Hindlimb muscle (tissue), 1 donor: ENCODE measurements around the gene STK33. TPM values are rescaled to one million over a fixed set of nuclear protein-coding genes. Genes with fewer than 3 reads are reported as not detected.

Experiments
- DNase-seq: peaks from one replicate; pipeline ENCODE4 v3.0.0-alpha.2; 2013
- polyA plus RNA-seq: library from polyadenylated mRNA; unstranded; fragments of 120-200 nt; gene quantifications from one replicate; pipeline ENCODE4 v1.2.1, GENCODE V29; 2013; ENCODE audit not compliant: insufficient read length

STK33 gene
- polyA plus RNA-seq, 1 donor = 3.0 TPM

- DNase-seq = no peak
Measured at GRCh38 chr11:8408151-8408941, 185.7 kb downstream of the STK33 start.

- DNase-seq = no peak
Measured at GRCh38 chr11:8403310-8403709, 190.7 kb downstream of the STK33 start.

GRCh38 chr11:8392886-8393285 is 201.1 kb downstream of the STK33 start:
- no peak for DNase-seq

GRCh38 chr11:8392166-8392565 is 201.9 kb downstream of the STK33 start:
- DNase-seq = no peak

- no peak for DNase-seq
Measured at GRCh38 chr11:8390851-8391612, 203.0 kb downstream of the STK33 start.

- no peak for DNase-seq
Measured at GRCh38 chr11:8389029-8389996, 204.7 kb downstream of the STK33 start.

- no peak for DNase-seq
Measured at GRCh38 chr11:8387693-8388092, 206.3 kb downstream of the STK33 start.

- DNase-seq = no peak
Measured at GRCh38 chr11:8387141-8387540, 206.9 kb downstream of the STK33 start.

- DNase-seq = no peak
Measured at GRCh38 chr11:8386134-8386864, 207.7 kb downstream of the STK33 start.

GRCh38 chr11:8384199-8384821 is 209.7 kb downstream of the STK33 start:
- DNase-seq = no peak

- no peak for DNase-seq
Measured at GRCh38 chr11:8383627-8384026, 210.4 kb downstream of the STK33 start.

- DNase-seq = no peak
Measured at GRCh38 chr11:8383227-8383626, 210.8 kb downstream of the STK33 start.

GRCh38 chr11:8382436-8383053 is 211.5 kb downstream of the STK33 start:
- DNase-seq = no peak

- DNase-seq = no peak
Measured at GRCh38 chr11:8381871-8382396, 212.1 kb downstream of the STK33 start.

GRCh38 chr11:8381343-8381742 is 212.7 kb downstream of the STK33 start:
- no peak for DNase-seq

- no peak for DNase-seq
Measured at GRCh38 chr11:8375932-8376331, 218.1 kb downstream of the STK33 start.

- DNase-seq = no peak
Measured at GRCh38 chr11:8375460-8375859, 218.6 kb downstream of the STK33 start.

GRCh38 chr11:8374716-8375115 is 219.3 kb downstream of the STK33 start:
- no peak for DNase-seq

- DNase-seq = no peak
Measured at GRCh38 chr11:8373519-8374432, 220.3 kb downstream of the STK33 start.
